H1 (cell line): ENCODE data around the gene MVP. TPM values are rescaled to one million over a fixed set of nuclear protein-coding genes. Genes with fewer than 3 reads are reported as not detected.

Experiments used
- CTCF ChIA-PET: fragments of 300-600 bp; sonication (Branson Sonifier 250); formaldehyde crosslinking; loops from one replicate; lab custom pipeline; 2021; ENCODE audit not compliant: partially characterized antibody; lab: Charles Lee
- POLR2A ChIA-PET: fragments of 300-600 bp; sonication (Branson Sonifier 250); formaldehyde crosslinking; loops from one replicate; lab custom pipeline; 2021; ENCODE audit warnings: inconsistent platforms; ENCODE audit not compliant: partially characterized antibody; lab: Charles Lee
- DNase-seq, 2 experiments: peaks; one replicate each; pipeline versions ENCODE4 v3.0.0 to v3.0.0-alpha.2; 2010 to 2022; ENCODE audit warnings: low spot score in 2 of 2, low read depth in 1 of 2, mixed read lengths in 1 of 2
- FAIRE-seq: peaks from 2 replicates; lab custom pipeline; 2011; peaks lifted over from hg19 to GRCh38; lab: Jason Lieb, UNC
- H2AFZ ChIP-seq: 2 replicates; pipeline ENCODE4 v1.8.1; 2012; ENCODE audit warnings: low read length, inconsistent platforms
- H2AK5ac ChIP-seq: 2 replicates; pipeline ENCODE4 v1.6.1; 2013; ENCODE audit warnings: low read depth, low read length
- H2BK120ac ChIP-seq: replicated peaks from 2 replicates; pipeline ENCODE3; 2013; ENCODE audit warnings: low read depth, low read length, inconsistent platforms
- H2BK12ac ChIP-seq: 2 replicates; pipeline ENCODE4 v1.6.1; 2013; ENCODE audit warnings: low read depth, low read length
- H2BK15ac ChIP-seq: 2 replicates; pipeline ENCODE4 v1.6.1; 2013; ENCODE audit warnings: low read length
- H2BK20ac ChIP-seq: 2 replicates; pipeline ENCODE4 v1.6.1; 2013; ENCODE audit warnings: low read length
- H2BK5ac ChIP-seq: 2 replicates; pipeline ENCODE4 v1.6.1; 2013; ENCODE audit warnings: low read depth, low read length
- H3K14ac ChIP-seq: 2 replicates; pipeline ENCODE4 v1.6.1; 2013; ENCODE audit warnings: inconsistent platforms; ENCODE audit not compliant: insufficient read length
- H3K18ac ChIP-seq: 2 replicates; pipeline ENCODE4 v1.6.1; 2013; ENCODE audit warnings: low read length; ENCODE audit errors: extremely low read depth
- H3K23ac ChIP-seq: 2 replicates; pipeline ENCODE4 v1.6.1; 2013; ENCODE audit warnings: inconsistent platforms; ENCODE audit not compliant: insufficient read length
- H3K23me2 ChIP-seq: 2 replicates; pipeline ENCODE4 v1.6.1; 2013; ENCODE audit warnings: low read depth, low read length
- H3K27ac ChIP-seq: 2 replicates; pipeline ENCODE4 v1.6.1; 2011; ENCODE audit warnings: low read depth, low read length, inconsistent platforms
- H3K27me3 ChIP-seq, 4 experiments: replicated peaks in 1 of 4; 1 replicate in 1 of 4; 2 replicates in 3 of 4; pipeline versions ENCODE4 v1.6.1 to v1.8.1; 2011 to 2013; ENCODE audit warnings: low read length in 3 of 4, mild to moderate bottlenecking in 3 of 4, inconsistent platforms in 2 of 4, mixed read lengths in 2 of 4, moderate library complexity in 1 of 4; ENCODE audit not compliant: control insufficient read depth in 3 of 4, insufficient read depth in 3 of 4; ENCODE audit errors: extremely low read depth in 1 of 4
- H3K36me3 ChIP-seq, 4 experiments: 2 replicates each; pipeline versions ENCODE4 v1.6.1 to v1.8.1; 2011 to 2013; ENCODE audit warnings: mild to moderate bottlenecking in 4 of 4, low read length in 3 of 4, moderate library complexity in 2 of 4, control low read depth in 1 of 4, inconsistent platforms in 1 of 4; ENCODE audit not compliant: insufficient read depth in 4 of 4, control insufficient read depth in 2 of 4
- H3K4ac ChIP-seq: replicated peaks from 2 replicates; pipeline ENCODE3; 2013; ENCODE audit warnings: low read length, low read depth, mixed read lengths, inconsistent platforms; ENCODE audit not compliant: insufficient read length
- H3K4me1 ChIP-seq, 4 experiments: replicated peaks in 1 of 4; 1 replicate in 1 of 4; 2 replicates in 3 of 4; pipeline versions ENCODE4 v1.6.1 to v1.8.1; 2011 to 2013; ENCODE audit warnings: low read length in 3 of 4, inconsistent platforms in 2 of 4, mixed read lengths in 1 of 4; ENCODE audit not compliant: insufficient read depth in 4 of 4, control insufficient read depth in 3 of 4
- H3K4me2 ChIP-seq, 2 experiments: 2 replicates each; pipeline versions ENCODE4 v1.6.1 to v1.8.1; 2011 to 2013; ENCODE audit warnings: low read depth in 2 of 2, low read length in 2 of 2, control low read depth in 1 of 2, inconsistent platforms in 1 of 2, mild to moderate bottlenecking in 1 of 2; ENCODE audit not compliant: insufficient read depth in 1 of 2
- H3K4me3 ChIP-seq, 4 experiments: fragments of 200-600, 300-600 bp in 1 of 4; sonication (generic), shearing (Covaris generic), sonication (Bioruptor Twin) in 1 of 4; 2 replicates each; pipeline versions ENCODE4 v1.5.1 to v1.8.1; 2011 to 2016; ENCODE audit warnings: low read length in 4 of 4, low read depth in 3 of 4, control low read depth in 2 of 4, inconsistent platforms in 2 of 4, mild to moderate bottlenecking in 2 of 4, mixed read lengths in 1 of 4, moderate library complexity in 1 of 4; ENCODE audit not compliant: insufficient read depth in 2 of 4; ENCODE audit errors: extremely low read depth in 1 of 4
- H3K56ac ChIP-seq: replicated peaks from 2 replicates; pipeline ENCODE3; 2013; ENCODE audit warnings: low read depth, mild to moderate bottlenecking, mixed read lengths, low read length, inconsistent platforms; ENCODE audit not compliant: insufficient read length
- H3K79me1 ChIP-seq: 2 replicates; pipeline ENCODE4 v1.6.1; 2013; ENCODE audit warnings: low read depth, low read length, control low read depth
- H3K79me2 ChIP-seq, 2 experiments: 2 replicates each; pipeline versions ENCODE4 v1.6.1 to v1.8.1; 2012 to 2013; ENCODE audit warnings: low read length in 2 of 2, mild to moderate bottlenecking in 2 of 2, inconsistent platforms in 1 of 2; ENCODE audit not compliant: insufficient read depth in 2 of 2, control insufficient read depth in 1 of 2
- H3K9ac ChIP-seq, 4 experiments: replicated peaks in 1 of 4; 1 replicate in 1 of 4; 2 replicates in 3 of 4; pipeline versions ENCODE4 v1.6.1 to v1.8.1; 2011 to 2013; ENCODE audit warnings: low read depth in 3 of 4, low read length in 3 of 4, control low read depth in 2 of 4, mild to moderate bottlenecking in 2 of 4, moderate library complexity in 2 of 4, inconsistent platforms in 1 of 4; ENCODE audit errors: extremely low read depth in 1 of 4
- H3K9me3 ChIP-seq, 2 experiments: 2 replicates each; pipeline versions ENCODE4 v1.6.1 to v1.8.1; 2012 to 2013; ENCODE audit warnings: mild to moderate bottlenecking in 2 of 2, moderate library complexity in 2 of 2, control low read depth in 1 of 2, inconsistent platforms in 1 of 2, low read depth in 1 of 2, low read length in 1 of 2, mixed read lengths in 1 of 2; ENCODE audit not compliant: insufficient read depth in 2 of 2
- H4K20me1 ChIP-seq, 2 experiments: replicated peaks in 1 of 2; 2 replicates each; pipeline versions ENCODE3 to v1.8.1; 2011 to 2013; ENCODE audit warnings: inconsistent platforms in 2 of 2, low read length in 2 of 2, mild to moderate bottlenecking in 1 of 2; ENCODE audit not compliant: insufficient read depth in 2 of 2, control insufficient read depth in 1 of 2
- H4K5ac ChIP-seq: 2 replicates; pipeline ENCODE4 v1.6.1; 2013; ENCODE audit warnings: low read length, low read depth, mixed read lengths, inconsistent platforms; ENCODE audit not compliant: insufficient read length
- H4K8ac ChIP-seq: 2 replicates; pipeline ENCODE4 v1.8.0; 2013; ENCODE audit warnings: mild to moderate bottlenecking, moderate library complexity, low read length, inconsistent platforms; ENCODE audit not compliant: insufficient read depth; ENCODE audit errors: extremely low read depth
- H4K91ac ChIP-seq: replicated peaks from 2 replicates; pipeline ENCODE3; 2013; ENCODE audit warnings: low read length, mixed read lengths, inconsistent platforms; ENCODE audit not compliant: insufficient read length
- BACH1 ChIP-seq: IDR thresholded peaks from 2 replicates; pipeline ENCODE4 v1.6.1; 2012; ENCODE audit warnings: low read length, improper control_type of control experiment
- BCL11A ChIP-seq, 2 experiments: IDR thresholded peaks; one replicate each; pipeline ENCODE4 v1.6.1; 2011; ENCODE audit warnings: low read depth in 2 of 2, low read length in 2 of 2, mild to moderate bottlenecking in 2 of 2
- EZH2 ChIP-seq: fragments of 200-600 bp; sonication (generic); IDR thresholded peaks from 2 replicates; pipeline ENCODE4 v1.7.1; 2012; ENCODE audit warnings: low read depth, mild to moderate bottlenecking, moderate library complexity, low read length, inconsistent platforms; ENCODE audit not compliant: severe bottlenecking
- POLR2A ChIP-seq, 2 experiments: IDR thresholded peaks; 1 replicate in 1 of 2; 2 replicates in 1 of 2; pipeline ENCODE4 v1.6.1; 2011; ENCODE audit warnings: low read depth in 2 of 2, low read length in 2 of 2, mild to moderate bottlenecking in 2 of 2; ENCODE audit errors: control extremely low read depth in 1 of 2
- POU5F1 ChIP-seq: IDR thresholded peaks from 2 replicates; pipeline ENCODE4 v1.6.1; 2011; ENCODE audit warnings: low read depth, mild to moderate bottlenecking, low read length, moderate library complexity
- TAF7 ChIP-seq: optimal IDR thresholded peaks from 2 replicates; pipeline ENCODE3; 2011; ENCODE audit warnings: low read depth, mild to moderate bottlenecking, inconsistent platforms, low read length, moderate library complexity, borderline replicate concordance
- WGBS, 2 experiments: shearing (Covaris generic) in 1 of 2; methylation state at CpG; one replicate each; pipeline versions ENCODE4 v1.1.6 to v1.1.7; 2013 to 2015; ENCODE audit warnings: low lambda C conversion rate in 2 of 2, mixed read lengths in 2 of 2, inconsistent platforms in 1 of 2, low coverage in 1 of 2, missing lambda C conversion rate in 1 of 2; ENCODE audit not compliant: insufficient replicate concordance in 2 of 2, insufficient coverage in 1 of 2, insufficient read length in 1 of 2; ENCODE audit errors: extremely low coverage in 1 of 2, missing lambda C conversion rate in 1 of 2; 5-methylcytosine and 5-hydroxymethylcytosine counted together
- polyA plus RNA-seq, 7 experiments: library from polyadenylated mRNA; depleted of rRNA in 3 of 7; stranded (reverse) in 5 of 7; unstranded in 2 of 7; fragments of >200 nt in 5 of 7; fragments of 200-250 nt in 2 of 7; gene quantifications; 1 replicate in 5 of 7; 2 replicates in 1 of 7; 4 replicates in 1 of 7; pipeline versions ENCODE4 v1.2.1 to v1.2.3, GENCODE V29; 2011 to 2013; ENCODE audit warnings: missing spikeins in 2 of 7, mixed read lengths in 2 of 7
- total RNA-seq: library from RNA; stranded (reverse); fragmentation: NEBNext Ultra II Directional; extraction: Animal tissue kit (Norgen Biotek cat#: 25700); gene quantifications from 2 replicates; pipeline ENCODE4 v1.2.1, GENCODE V29; 2021

MVP gene
- total and polyA plus RNA-seq, 2 of the 8 experiments (the other 6 are each of a cell fraction or from before 2014, with no cell fraction given) = 1.9 TPM

DNA sequence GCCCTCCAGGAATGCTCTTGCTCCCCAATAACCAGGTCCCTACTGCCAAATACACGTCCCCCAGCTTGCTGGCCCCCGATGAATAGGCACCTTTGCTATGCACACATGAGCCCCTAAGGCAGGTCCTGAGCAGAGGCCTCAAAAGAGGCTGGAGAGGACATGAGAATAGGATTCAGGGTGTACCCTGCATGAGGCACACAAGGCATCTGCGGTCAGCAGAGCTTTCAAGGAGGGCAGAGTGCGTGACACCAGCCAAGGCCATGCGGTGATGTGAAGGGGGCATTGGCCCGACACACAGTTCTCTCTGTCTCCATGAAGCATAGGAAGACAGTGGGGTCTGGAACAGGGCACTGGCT, 72.2 kb downstream of the MVP start:
- H3K79me1 ChIP-seq = peaks cover 4% of the 10 kb centered on the region; the same call in 1 of the 2 replicates
- no peak overlapping the region for H3K14ac ChIP-seq
- H3K56ac ChIP-seq = no peak overlapping the region
- WGBS, 2 experiments = 96% methylated on average over 6 of the region's 6 CpGs; no CpG with 5 or more reads in 1 of the 2 experiments
- no peak overlapping the region for H2BK15ac ChIP-seq
- H4K91ac ChIP-seq = no peak overlapping the region
- no peaks in the 10 kb centered on the region for H3K27me3 ChIP-seq
- no peak overlapping the region for H3K18ac ChIP-seq
- H3K9me3 ChIP-seq = no peaks in the 10 kb centered on the region
- no peak overlapping the region for H2BK12ac ChIP-seq
- H2AFZ ChIP-seq = no peak overlapping the region
- no peak overlapping the region for H3K4me2 ChIP-seq
- CTCF ChIA-PET = no interaction called here
- POLR2A ChIA-PET = interaction anchor here (0.6 to 1.1 kb wide), 3 partner anchors 9 to 56 kb away, joined by 3 to 5 read pairs (median 4); partner anchors contain the start of gene CDIPT
- H4K5ac ChIP-seq = no peak overlapping the region
- H2AK5ac ChIP-seq = no peak overlapping the region
- no peak overlapping the region for H2BK20ac ChIP-seq
- H4K8ac ChIP-seq = no peak overlapping the region
- no peaks in the 10 kb centered on the region; a peak in 2 of 8 replicates for H3K36me3 ChIP-seq
- no peak overlapping the region for H2BK120ac ChIP-seq
- no peak for TF ChIP-seq POLR2A (IDR thresholded peaks at IDR 0.05; ENCODE audit: control extremely low read depth in 1 of 2, low read depth in 2 of 2, low read length in 2 of 2)
- TF ChIP-seq BACH1 = no peak
- TF ChIP-seq TAF7 = no peak
- no peak for TF ChIP-seq POU5F1
- TF ChIP-seq EZH2 = no peak
- TF ChIP-seq BCL11A (IDR thresholded peaks at IDR 0.05; ENCODE audit: low read depth in 2 of 2, low read length in 2 of 2) = no peak
- peaks cover 0 to 4% (median 0%) of the 10 kb centered on the region in 4 experiments; a peak in 1 of 7 replicates for H3K4me1 ChIP-seq
- FAIRE-seq (no peak), DNase-seq (no peak)
- H3K9ac ChIP-seq = no peak overlapping the region
- no peak overlapping the region for H3K23ac ChIP-seq
- no peaks in the 10 kb centered on the region for H3K23me2 ChIP-seq
- H2BK5ac ChIP-seq = no peak overlapping the region
- H3K4ac ChIP-seq = no peak overlapping the region
- H3K79me2 ChIP-seq = no peaks in the 10 kb centered on the region
- H4K20me1 ChIP-seq = peaks cover 0 to 3% of the 10 kb centered on the region in 2 experiments
- no peak overlapping the region for H3K4me3 ChIP-seq
- H3K27ac ChIP-seq = no peak overlapping the region
